Stromal cell of bone marrow (primary cell): ENCODE results near the gene RSL24D1.
"Not testable (repeated sequence)": the region's sequence is repeated elsewhere in the genome, so short reads cannot be mapped to it uniquely, and the experiment has no call there.

Experiments used
- DNase-seq: peaks from one replicate; pipeline ENCODE4 v3.0.0-alpha.2; 2012; ENCODE audit warnings: low read depth

Gene RSL24D1

DNA sequence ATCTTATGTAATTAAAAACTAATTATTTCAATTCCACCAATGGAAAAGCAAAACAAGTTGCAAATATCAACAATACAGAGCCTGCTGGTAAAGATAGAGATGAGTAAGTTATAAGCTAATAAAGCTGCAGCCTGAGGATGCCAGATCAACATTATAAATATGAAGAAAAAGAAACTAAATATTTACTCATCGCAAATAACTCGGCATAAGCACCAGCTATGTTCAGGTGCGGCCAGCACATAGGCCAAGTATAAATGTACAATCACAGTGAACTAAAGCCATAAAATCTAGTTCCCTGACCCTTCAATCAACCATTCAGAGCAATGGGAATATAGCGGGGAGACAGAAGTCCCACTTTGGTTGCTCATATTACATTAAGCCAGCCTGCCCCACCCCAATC is 7.7 kb upstream of the RSL24D1 start:
- no peak for DNase-seq

DNA sequence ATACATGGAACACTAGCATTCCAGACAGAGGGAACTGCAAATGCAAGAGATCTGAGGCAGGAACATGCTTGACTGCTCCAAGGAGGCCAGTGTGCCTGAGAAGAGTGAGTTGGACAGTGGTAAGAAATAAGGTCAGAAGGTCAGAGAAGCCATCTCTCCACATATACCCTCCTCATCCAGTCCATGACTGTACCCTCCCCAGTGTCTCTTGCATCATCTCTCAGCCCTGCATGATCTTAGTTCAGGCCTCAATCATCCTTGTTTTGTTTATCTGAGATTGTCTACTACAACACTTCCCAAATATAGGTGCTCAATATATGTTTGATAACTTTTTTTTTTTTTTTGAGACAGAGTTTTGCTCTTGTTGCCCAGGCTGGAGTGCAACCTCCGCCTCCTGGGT is 5.5 kb upstream of the RSL24D1 start:
- no peak for DNase-seq

DNA sequence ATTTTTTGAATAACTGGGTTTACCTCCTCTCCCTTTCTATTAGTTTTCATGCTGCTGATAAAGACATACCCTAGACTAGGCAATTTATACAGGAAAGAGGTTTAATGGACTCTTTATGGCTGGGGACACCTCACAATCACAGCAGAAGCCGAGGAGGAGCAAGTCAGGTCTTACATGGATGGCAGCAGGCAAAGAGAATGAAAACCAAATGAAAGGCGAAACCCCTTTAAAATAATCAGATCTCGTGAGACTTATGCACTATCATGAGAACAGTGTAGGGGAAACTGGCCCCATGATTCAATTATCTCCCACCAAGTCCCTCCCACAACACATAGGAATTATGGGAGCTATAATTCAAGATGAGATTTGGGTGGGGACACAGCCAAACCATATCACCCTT is 2.0 kb upstream of the RSL24D1 start:
- DNase-seq: no peak

DNA sequence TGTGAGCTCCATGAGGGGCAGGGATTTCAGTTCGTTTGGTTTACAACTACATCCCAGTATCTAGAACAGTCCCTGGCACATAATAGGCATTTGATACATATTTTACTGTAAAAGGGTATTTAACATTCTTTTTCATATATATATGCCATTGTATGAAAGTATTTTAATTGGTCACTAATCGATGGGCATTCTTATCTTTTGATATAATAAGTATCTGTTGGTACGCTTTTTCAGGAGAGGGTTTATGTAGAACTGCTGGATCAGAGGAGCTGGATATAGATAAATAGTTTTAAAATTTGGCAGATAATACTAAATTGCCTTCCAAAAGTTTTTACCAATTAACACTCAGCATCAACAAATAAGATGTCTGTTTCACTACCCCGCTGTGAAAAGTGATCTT is 978 bp upstream of the RSL24D1 start:
- DNase-seq: no peak

DNA sequence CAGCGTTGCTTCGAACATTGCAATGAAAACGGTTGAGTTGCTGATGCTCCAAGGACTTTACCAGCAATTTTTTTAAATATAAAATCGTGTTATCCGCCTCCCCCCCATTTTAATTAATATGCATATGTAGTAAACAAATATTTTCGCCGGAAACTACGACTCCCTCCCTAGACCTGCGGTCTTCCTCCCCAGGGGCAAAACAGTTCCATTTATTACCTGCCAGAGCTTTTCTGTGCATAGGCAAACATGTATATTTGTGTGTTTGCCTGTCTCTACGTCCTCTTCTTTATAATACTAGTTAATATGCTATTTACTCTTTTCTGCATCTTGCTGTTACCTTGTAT is 593 bp upstream of the RSL24D1 start:
- DNase-seq: no peak

DNA sequence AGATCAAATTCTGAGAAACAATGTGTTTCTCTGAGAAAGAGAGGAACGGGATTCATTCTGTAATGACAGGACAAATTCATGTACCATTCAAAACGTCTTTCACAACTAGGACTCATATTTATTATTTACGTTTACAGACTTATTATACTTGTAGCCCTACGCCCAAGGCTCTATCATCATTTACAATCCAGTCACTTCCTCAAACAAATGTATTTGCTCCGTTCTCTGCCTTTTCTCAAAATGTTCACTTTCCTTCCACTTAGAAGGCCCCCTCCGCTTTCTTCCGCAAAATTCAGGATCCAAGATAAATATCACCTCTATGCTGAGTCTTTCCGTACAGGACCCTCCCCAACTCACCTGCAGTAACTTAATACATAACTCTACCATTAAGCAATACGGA is 745 bp downstream of the RSL24D1 start:
- no peak for DNase-seq

DNA sequence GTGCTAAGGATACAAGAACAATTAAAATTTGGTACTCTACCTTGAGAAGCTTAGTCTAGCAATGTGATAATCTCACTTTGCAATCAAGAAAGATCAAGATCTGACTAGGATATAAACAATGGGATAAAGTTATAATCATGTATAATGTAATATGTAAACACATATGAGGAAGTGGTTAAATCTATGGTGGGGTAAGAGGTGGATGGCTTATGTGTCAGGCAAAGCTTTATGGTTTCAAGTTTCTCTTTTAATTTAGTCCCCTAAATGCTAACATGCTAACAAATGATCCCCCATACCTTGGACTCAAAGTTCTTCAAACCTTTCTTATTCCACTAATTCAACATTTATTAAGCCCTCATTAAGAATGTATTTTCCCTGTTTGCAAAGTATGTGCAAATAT is 2.5 kb downstream of the RSL24D1 start:
- DNase-seq: no peak

DNA sequence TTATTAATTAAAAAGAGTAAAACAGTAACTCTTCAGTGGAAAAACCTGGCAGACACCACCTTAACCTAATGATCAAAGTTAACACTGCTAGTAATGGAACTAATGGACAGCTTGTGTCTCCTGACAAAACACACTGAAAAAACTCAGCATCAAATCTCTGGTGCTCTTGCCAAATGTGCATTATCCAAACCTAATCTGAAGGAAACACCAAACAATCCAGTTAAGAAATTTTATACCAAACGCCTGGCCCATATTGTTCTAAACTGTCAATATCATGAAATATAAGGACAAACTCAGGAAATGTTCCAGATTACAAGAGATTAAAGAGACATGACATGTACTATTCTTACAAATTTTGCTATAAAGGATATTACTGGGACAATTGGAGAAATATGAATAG is 10.4 kb downstream of the RSL24D1 start:
- DNase-seq: no peak

DNA sequence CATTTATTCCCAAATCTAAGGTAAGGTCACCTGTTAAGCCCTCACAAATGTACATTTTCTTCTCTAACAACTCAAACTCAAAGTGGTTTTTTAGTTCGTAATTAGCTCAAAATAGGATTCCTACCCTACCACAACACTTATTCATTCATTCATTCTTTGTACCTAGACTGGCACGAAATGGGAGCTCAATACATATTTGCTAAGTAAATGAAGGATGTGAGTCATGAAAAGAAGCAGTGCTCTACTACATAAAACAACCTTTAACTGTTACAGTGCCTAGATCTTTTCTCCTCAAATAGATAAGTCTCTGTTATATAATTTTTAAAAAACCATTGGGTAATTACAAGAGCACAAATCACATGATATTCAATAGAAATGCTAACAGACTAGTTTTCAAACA is 13.1 kb downstream of the RSL24D1 start:
- DNase-seq: no peak

DNA sequence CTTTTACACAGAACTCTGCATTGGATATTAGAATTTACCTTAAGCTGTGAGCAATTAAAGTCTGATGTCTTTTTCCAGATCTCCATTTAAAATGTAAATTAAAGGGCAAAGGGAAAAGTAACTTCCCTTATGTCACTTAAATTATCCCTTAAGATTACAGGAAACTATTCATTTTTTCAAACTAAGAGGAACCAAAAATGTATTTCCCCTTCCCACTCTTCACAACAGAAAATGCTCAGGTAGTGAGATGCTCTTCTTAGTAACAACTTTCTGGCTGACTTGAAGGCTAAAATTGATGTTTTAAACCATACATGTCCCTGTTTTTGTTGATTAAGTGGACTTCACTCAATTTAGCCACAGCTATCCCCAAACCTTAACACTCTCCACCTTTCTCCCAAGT is 17.6 kb downstream of the RSL24D1 start:
- no peak for DNase-seq

DNA sequence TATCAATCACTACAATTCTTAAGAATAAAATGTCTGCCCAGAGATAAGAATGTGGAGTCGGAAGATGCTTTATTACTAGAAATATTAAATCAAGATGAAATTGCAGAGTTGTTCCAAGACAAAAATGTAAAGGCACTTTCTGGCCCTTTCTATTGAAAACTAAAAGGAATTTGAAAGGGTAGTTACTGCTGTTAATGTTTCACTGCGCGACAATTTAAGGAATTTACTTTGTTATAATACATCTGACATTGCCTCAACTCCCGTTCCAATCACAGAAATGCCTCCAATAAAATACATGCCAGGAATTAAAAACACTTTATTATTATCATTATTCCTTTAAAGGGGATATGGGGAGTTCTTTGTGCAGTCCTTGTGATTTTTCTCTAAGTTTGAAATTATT is 26.4 kb downstream of the RSL24D1 start:
- no peak for DNase-seq

DNA sequence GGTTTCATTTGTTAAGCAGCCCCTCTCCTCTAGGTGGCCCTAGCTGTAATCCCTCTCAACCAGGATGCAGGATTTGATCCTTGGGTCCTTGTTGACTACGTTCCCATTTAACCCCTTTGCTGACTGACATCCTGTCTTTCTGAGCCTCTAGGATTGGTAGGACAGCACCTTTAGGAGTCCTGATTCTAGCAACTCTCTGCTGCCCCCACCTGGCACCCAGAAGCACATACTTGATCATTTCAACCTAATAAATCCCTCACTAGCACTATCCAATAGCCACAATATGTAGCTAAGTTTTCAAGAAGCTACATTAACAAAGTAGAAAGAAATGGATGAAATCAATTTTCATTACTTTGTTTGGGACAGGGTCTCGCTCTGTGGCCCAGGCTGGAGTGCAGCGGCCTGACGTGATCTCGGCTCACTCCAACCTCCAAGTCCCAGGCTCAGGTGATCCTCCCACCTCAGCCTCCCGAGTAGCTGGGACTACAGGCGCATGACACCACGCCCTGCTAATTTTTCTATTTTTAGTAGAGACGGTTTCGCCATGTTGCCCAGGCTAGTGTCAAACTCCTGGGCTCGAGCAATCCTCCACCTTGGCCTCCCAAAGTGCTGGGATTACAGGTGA is 28.3 kb downstream of the RSL24D1 start:
- DNase-seq: peak; percentile 28

DNA sequence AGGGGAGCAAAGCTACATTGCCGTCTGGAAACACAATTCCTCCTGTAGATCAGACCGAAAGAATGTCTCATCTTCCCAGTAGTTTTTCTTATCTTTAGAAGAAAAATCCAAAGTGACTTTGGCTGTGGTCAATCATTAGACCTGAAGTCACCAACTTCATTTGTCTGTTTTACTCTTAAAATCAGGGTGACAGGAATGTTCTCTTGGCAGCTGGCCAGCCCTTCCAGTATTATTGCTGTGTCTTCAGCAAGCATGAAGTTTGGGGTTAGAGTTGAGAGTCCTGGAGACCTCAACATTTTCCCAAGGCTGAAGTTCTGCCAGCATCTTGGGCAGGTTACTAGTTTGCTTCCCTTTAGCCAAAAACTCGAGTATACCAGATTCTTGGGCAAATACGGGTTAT is 32.5 kb downstream of the RSL24D1 start:
- DNase-seq: no peak

DNA sequence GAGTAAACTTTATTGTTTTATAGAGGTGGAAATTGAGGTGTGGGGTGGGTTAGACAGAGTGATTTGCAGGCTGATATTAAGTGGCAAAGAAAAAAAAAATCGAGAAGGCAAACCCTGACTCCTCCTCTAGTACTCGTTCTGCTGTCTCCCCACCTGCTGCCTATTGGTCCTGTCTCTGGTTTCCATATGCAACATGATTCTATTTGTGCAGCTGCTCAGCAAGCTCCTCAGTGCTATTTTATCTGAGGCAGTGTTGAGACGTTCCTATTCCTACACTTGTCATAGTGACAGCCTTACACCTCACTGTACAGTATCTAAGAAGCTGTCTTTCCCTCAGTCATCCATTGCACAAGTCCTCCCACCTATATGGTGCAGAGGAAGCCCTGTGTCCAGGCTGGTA is 45.1 kb downstream of the RSL24D1 start:
- no peak for DNase-seq

DNA sequence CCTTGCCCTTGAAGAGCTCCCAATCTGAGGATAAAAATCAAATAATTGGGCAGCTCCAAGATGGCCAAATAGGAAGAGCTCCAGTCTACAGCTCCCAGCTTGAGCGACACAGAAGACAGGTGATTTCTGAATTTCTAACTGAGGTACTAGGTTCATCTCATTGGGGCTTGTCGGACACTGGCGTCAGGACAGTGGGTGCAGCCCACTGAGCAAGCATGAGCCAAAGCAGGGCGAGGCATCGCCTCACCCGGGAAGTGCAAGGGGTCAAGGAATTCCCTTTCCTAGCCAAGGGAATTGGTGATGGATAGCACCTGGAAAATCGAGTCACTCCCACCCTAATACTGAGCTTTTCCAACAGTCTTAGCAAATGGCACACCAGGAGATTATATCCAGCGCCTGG is 53.6 kb downstream of the RSL24D1 start:
- not testable (repeated sequence) for DNase-seq

DNA sequence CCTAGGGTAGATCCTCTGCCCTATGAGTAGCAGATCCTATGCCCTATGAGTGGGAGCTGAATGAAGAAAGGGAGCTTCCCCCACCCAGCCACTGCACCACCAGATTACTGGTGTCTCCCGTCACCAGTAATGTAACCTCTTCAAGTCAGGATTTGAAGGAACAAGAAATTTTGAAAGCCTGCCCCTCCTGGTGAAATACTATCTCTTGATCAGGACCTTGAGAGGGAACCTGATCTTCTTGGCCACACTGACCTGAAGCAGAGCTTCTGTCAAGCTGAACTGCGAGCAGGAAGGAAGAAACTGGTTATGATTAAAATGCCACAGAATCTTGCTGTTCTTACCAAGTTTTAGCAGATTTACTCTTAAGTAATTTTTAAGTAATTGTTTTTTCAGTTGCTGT is 62.8 kb downstream of the RSL24D1 start:
- no peak for DNase-seq

DNA sequence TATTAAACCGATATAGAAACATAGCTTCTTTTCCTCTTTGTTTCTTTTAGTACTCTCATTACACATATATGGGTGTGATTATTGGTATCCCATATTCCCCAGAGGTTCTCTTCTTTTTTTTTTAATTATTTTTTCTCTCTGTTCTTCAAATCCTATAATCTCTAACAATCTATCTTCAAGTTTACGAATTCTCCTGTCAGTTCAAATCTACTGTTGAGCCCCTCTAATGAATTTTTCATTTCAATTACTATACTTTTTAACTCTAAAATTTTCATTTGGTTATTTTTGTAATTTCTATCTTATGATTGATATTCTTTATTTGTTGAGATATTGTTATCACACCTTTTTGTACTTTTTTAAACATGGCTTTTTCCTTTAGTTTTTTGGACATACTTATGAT is 64.1 kb downstream of the RSL24D1 start:
- no peak for DNase-seq
